Epidermal melanocyte (primary cell): ENCODE measurements around the gene FBLIM1.
A peak's percentile ranks its signal among the peaks of the same experiment; 100 is the strongest.
"Not testable (repeated sequence)": the region's sequence is repeated elsewhere in the genome, so short reads cannot be mapped to it uniquely, and the experiment has no call there.

Source experiments
- DNase-seq: peaks from one replicate; pipeline ENCODE4 v3.0.0; 2011; ENCODE audit warnings: low spot score; ENCODE audit not compliant: insufficient read length

Gene FBLIM1

GRCh38 chr1:15808955-15809354, 50.4 kb downstream of the FBLIM1 start:
- no peak for DNase-seq

DNA sequence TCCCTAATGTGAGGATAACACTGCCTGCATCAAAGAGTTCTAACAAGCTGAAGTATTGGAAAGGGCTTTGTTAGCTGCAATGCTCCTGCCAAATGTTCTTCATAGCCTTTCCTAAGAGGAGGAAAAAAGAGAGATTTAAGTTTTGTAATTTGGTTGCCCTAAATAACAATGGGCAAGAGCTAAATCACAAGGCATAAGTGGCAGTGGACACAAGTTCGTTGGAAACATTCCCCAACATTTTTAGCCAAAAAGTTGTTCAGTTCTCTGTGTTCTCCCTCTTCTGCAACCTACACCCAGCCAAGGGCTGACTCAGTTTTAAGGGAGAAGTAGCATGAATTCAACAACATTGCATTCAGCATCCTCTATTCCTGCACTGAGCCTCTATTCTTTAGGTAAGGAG, 51.5 kb downstream of the FBLIM1 start:
- no peak for DNase-seq

DNA sequence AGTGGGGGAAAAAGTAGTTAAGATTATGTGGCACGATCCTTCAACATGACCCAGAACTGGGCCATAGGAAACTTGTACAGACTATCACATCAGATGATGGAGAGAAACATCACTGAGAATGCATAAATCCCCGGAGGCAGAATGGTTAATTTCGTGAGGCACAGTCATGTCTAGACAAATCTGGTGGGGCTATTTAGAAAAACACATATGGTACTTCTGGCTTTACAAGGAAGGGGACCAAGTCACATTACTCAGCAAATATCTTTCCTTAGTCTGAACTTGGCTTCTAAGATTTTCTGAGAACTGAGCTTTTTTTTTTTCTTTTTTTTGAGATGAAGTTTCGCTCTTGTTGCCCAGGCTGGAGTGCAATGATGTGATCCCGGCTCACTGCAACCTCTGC, 58.1 kb downstream of the FBLIM1 start:
- no peak for DNase-seq

- no peak for DNase-seq
These were observed 61.9 kb downstream of the FBLIM1 start for GRCh38 chr1:15820478-15820877.

DNA sequence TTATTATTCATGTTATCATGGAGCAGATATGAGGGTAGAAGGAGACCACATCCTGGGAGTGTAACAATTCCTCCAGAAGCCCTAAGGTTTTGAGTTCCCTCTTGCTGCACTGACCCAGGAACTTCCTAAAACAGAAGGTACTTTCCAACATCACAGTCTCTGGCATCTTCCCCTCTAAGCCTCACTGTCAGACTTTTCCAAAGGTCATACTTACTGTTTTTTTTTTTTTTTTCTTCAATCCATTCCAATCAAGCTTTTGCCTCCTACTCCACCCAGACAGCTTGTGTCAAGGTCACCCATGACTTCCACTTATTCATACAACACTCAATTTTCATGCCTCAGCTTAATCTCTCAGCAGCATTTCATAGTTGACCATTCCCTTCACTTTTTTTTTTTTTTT, 67.2 kb downstream of the FBLIM1 start:
- DNase-seq: no peak

GRCh38 chr1:15826810-15827507, 68.4 kb downstream of the FBLIM1 start:
- DNase-seq: no peak

DNA sequence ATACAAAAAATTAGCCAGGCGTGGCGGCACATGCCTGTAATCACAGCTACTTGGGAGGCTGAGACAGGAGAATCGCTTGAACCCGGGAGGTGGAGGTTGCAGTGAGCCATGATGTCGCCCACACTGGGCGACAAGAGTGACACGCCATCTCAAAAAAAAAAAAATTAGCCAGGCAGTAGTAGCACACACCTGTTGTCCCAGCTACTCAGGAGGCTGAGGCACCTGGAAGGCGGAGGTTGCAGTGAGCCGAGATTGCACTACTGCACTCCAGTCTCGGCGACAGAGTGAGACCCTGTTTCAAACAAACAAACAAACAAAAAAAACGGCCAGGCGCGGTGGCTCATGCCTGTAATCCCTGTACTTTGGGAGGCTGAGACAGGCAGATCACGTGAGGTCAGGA, 69.0 kb downstream of the FBLIM1 start:
- DNase-seq: not testable (repeated sequence)

DNA sequence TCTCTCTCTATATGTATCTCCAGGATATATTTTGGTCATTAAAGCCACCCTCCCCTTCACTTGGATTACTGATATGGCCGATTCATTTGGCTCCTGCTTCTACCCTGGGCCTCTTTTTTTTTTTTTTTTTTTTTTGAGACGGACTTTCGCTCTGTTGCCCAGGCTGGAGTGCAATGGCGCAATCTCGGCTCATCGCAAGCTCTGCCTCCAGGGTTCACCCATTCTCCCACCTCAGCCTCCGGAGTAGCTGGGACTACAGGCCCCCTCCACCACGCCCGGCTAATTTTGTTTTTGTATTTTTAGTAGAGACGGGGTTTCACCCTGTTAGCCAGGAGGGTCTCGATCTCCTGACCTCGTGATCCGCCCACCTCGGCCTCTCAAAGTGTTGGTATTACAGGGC, 70.3 kb downstream of the FBLIM1 start:
- DNase-seq: not testable (repeated sequence)

- no peak for DNase-seq
These were observed 71.7 kb downstream of the FBLIM1 start for GRCh38 chr1:15830258-15830657.

DNA sequence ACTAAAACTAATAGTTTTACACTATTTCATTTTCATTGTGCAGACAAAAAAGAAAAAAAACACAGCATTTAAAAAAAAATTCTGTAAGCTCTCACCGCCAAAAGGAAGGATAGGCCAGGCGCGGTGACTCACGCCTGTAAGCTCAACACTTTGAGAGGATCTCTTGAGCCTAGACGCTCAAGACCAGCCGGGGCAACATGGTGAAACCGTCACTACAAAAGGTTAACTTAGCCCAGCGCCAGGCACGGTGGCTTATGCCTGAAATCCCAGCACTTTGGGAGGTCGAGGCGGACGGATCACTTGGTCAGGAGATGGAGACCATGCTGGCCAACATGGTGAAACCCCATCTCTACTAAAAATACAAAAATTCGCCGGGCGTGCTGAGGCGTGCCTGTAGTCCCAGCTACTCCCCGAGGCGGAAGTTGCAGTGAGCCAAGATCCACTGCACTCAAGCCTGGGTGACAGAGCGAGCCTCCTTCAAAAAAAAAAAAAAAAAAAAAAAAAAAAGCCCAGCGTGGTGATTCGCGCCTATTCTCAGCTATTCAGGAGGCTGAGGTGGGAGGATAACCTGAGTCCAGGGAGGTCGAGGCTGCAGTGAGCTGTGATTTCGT, 74.6 kb downstream of the FBLIM1 start:
- DNase-seq: no peak

DNA sequence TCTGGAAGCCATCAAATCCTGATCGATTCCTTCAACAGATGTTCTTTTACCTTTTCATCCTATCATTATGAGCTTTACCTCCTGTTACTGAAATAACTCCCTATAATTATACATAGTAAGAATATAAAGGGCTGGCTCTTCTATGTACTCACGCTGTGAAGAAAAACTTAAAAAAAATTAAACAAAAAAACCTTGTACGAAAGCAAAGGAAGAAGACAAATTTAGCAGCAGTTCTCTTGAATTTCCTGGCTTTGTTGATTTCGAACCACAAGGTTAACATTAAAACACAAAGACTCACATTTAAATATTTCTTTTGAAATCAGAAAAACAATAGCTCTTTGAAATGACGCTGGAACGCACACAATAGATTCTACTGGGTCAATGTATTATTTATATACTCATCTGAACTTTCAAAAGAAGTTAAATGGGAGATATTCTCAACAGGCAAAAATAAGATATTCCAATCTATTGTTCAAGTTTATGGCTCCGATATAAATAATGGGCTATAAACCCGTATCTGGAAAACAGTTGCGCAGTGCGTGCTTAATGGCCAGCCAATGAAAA, 75.3 kb downstream of the FBLIM1 start:
- DNase-seq: peak; percentile 89

DNA sequence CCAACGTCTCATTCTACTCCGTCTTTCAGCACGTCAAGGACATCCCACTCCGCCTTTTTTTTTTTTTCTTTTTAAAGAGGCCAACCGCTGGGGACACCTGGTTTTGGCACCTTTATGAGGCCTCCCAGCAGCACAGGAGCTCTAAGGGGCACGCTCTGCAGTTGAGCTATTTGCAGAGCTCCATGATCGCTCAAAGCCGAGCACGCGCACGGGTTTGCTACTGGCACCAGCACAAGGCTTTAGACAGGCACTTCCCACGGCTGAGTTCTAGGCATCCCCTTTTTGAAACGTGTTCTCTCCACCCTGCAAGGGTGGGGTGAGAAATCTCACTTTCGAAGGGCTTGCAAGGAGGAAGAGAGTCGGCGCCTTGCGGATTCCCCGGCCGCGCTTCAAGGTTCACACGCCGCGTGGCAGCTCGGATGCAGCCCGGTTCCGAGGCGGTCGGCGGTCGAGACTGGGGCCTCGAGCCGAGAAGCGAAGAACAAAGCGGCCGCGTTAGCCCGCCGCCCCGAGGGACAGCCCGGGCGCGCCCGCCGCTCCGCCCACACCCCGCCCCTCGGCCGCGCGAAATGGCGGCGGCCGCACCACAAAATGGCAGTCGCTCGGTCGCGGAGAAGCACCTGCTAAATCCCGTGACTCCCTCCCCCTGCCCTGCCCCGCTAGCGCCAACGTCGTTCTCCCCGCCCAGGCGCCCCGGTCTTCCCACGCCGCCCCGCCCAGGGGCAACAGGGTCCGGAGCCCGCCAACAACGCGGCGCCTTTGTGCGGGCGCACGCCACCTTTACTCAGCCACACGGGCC, 76.0 kb downstream of the FBLIM1 start:
- peak; percentile 62 for DNase-seq

DNA sequence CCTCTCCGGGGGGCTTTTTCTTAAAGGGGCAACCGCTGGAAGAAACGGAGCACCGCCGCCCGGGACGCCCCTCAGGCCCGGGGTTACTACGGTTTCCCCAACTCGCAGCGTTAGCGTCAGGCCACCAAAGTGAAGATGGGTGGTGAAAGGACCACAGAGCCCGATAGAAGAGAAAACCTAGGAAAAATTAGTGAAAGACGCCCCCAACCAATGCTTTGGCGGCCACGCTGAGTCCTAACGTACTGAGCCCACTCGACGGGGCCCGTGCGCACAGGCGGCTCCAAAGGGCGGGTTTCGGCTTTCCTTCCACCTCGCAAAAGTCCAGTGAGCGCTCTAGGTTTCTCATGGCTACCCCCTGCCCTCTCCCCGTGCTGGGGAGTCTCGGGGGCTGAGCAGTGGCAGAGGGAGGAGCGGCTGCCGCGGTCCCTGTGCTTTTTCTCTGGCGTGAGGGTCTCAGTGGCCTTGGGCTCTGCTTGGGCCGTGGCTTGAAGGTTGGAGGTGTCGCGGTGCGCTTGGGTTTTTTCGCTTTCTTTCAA, 76.7 kb downstream of the FBLIM1 start:
- DNase-seq: no peak

DNA sequence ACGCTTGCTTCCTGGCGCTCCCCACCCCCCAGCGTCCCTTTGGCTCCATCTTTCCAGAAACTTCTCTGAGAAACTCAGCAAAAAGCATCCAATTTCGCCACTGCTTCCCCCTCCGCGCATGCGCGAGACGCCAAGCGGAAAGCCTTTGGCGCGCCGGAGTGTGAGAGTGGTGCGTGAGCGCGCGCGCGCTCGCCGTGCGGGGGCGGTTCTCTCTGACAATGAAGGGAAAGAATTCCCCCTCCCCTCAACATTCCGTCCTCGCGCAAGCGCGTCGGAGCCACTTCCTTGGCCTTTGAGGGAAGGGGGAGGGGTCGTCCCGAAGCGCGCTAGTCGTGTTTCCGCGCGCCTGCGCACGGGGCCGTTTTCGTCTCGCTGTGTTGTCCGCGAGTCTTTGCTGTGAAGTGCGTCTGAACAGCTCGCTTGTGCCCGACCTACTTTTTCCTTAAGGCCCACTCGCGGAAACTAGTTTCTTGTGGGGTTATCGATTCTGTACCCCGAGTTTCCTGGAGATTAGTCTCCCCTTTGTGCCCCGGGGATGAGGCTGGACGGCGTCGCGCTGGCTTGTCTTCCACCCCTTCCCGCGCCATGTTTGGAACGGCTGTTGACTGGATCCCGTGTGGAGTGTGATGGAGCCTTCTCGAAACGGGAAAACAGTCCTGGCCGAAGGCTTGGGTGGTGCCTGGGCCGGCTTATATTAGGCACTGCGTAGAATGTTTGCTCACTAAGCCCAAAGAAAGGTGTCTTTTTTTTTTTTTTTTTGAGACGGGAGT, 77.3 kb downstream of the FBLIM1 start:
- peak; percentile 83 for DNase-seq
